ENCODE results near the gene NAP1L4. TPM values are rescaled to one million over a fixed set of nuclear protein-coding genes. Genes with fewer than 3 reads are reported as not detected.

The NAP1L4 gene
- total RNA-seq, 1 experiment from 2014 or later: 140 TPM

GRCh38 chr11:3010521-3011275 is 18.6 kb upstream of the NAP1L4 start:
- no peaks in the 10 kb centered on the region for H3K9me3 Mint-ChIP-seq (ENCODE audit: low read depth, unreplicated experiment)
- TF ChIP-seq CTCF (IDR thresholded peaks at IDR 0.05; ENCODE audit: unreplicated experiment): no peak
- no peak overlapping the region for H3K4me3 Mint-ChIP-seq (ENCODE audit: low read depth, unreplicated experiment)
- no peaks in the 10 kb centered on the region for H3K27me3 Mint-ChIP-seq (ENCODE audit: unreplicated experiment)
- BruUV-seq (replicated peaks): no TSS peak
- H3K4me1 Mint-ChIP-seq (ENCODE audit: low read depth, unreplicated experiment): no peaks in the 10 kb centered on the region
- intact Hi-C loops (cut with micrococcal nuclease; ENCODE audit: unreplicated experiment): no loop called here
- H3K36me3 Mint-ChIP-seq (ENCODE audit: insufficient read depth, unreplicated experiment): peaks cover 49% of the 10 kb centered on the region
- CTCF ChIA-PET: no interaction called here
- no peak for DNase-seq
- H3K27ac Mint-ChIP-seq (ENCODE audit: unreplicated experiment): no peak overlapping the region

DNA sequence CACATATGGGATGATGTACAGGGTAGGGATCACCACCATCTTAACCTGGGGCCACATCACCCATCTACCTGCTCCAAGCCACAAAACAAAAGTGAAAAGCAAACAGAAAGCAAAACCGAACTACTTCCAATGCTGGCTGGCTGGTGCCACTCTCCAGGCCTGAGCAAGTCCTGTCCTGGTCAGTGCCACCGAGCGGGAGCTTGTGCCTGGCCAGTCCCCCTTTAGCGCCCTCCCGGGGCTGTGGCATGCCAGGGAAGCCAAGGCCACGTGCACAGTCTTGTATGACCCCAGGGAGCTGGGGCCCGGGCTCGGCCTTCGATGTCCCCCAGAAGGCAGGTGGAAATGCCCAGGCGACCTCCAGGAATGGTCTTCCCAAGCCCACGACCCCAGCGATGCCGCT is 17.9 kb upstream of the NAP1L4 start:
- Mint-ChIP-seq H3K9me3 (ENCODE audit: low read depth, unreplicated experiment) (no peaks in the 10 kb centered on the region), H3K4me1 (ENCODE audit: low read depth, unreplicated experiment) (no peaks in the 10 kb centered on the region), H3K4me3 (ENCODE audit: low read depth, unreplicated experiment) (no peak overlapping the region), H3K27me3 (ENCODE audit: unreplicated experiment) (no peaks in the 10 kb centered on the region), H3K36me3 (ENCODE audit: insufficient read depth, unreplicated experiment) (peaks cover 49% of the 10 kb centered on the region), H3K27ac (ENCODE audit: unreplicated experiment) (no peak overlapping the region)
- BruUV-seq (replicated peaks): no TSS peak
- no peak for DNase-seq
- intact Hi-C loops (cut with micrococcal nuclease; ENCODE audit: unreplicated experiment): no loop called here
- TF ChIP-seq CTCF (IDR thresholded peaks at IDR 0.05; ENCODE audit: unreplicated experiment): no peak
- CTCF ChIA-PET: no interaction called here

GRCh38 chr11:3009481-3009880 is 17.4 kb upstream of the NAP1L4 start:
- H3K4me3 Mint-ChIP-seq (ENCODE audit: low read depth, unreplicated experiment): no peak overlapping the region
- intact Hi-C loops (cut with micrococcal nuclease; ENCODE audit: unreplicated experiment): no loop called here
- TF ChIP-seq CTCF (IDR thresholded peaks at IDR 0.05; ENCODE audit: unreplicated experiment): no peak
- no peak for DNase-seq
- H3K9me3 Mint-ChIP-seq (ENCODE audit: low read depth, unreplicated experiment): no peaks in the 10 kb centered on the region
- peaks cover 2% of the 10 kb centered on the region for H3K4me1 Mint-ChIP-seq (ENCODE audit: low read depth, unreplicated experiment)
- CTCF ChIA-PET: no interaction called here
- peaks cover 47% of the 10 kb centered on the region for H3K36me3 Mint-ChIP-seq (ENCODE audit: insufficient read depth, unreplicated experiment)
- H3K27ac Mint-ChIP-seq (ENCODE audit: unreplicated experiment): no peak overlapping the region
- BruUV-seq (replicated peaks): no TSS peak
- no peaks in the 10 kb centered on the region for H3K27me3 Mint-ChIP-seq (ENCODE audit: unreplicated experiment)

GRCh38 chr11:3008746-3009336 is 16.7 kb upstream of the NAP1L4 start:
- no peaks in the 10 kb centered on the region for H3K27me3 Mint-ChIP-seq (ENCODE audit: unreplicated experiment)
- no peak overlapping the region for H3K27ac Mint-ChIP-seq (ENCODE audit: unreplicated experiment)
- no peak for DNase-seq
- H3K4me1 Mint-ChIP-seq (ENCODE audit: low read depth, unreplicated experiment): peaks cover 8% of the 10 kb centered on the region
- BruUV-seq (replicated peaks): no TSS peak
- H3K9me3 Mint-ChIP-seq (ENCODE audit: low read depth, unreplicated experiment): no peaks in the 10 kb centered on the region
- no peak for TF ChIP-seq CTCF (IDR thresholded peaks at IDR 0.05; ENCODE audit: unreplicated experiment)
- no peak overlapping the region for H3K4me3 Mint-ChIP-seq (ENCODE audit: low read depth, unreplicated experiment)
- intact Hi-C loops (cut with micrococcal nuclease; ENCODE audit: unreplicated experiment): no loop called here
- CTCF ChIA-PET: no interaction called here
- peaks cover 53% of the 10 kb centered on the region for H3K36me3 Mint-ChIP-seq (ENCODE audit: insufficient read depth, unreplicated experiment)

Measured in Calu3 (cell line).